GM12801 (cell line): Measurements from ENCODE around the gene TRAF3IP1.

Experiments used
- TF ChIP-seq, protein P1 (sequence below): IDR thresholded peaks from one replicate; pipeline ENCODE4 v1.5.1; 2011; ENCODE audit warnings: control low read depth; ENCODE audit not compliant: insufficient read length; ENCODE audit errors: extremely low read depth

TRAF3IP1 gene

DNA sequence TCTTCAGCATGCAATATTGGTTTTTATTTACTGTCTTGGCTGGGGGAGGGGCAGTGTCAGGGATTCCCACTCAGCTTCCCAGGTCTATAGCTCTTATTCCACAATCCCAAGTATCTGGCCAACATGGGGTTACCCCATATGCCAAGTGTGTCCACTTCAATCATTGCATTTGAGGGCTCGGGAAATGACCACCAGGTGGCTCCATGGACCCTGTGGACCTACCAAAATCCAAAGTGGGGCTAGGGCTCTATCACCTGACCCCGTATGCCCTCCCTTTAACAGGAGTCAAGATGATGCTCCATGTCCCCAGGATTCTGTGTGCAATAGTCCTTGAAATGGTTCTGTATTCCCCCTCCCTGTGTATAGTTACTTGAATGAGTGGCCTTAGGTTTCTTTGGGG, 12.1 kb upstream of the TRAF3IP1 start:
- TF ChIP-seq, protein P1, sequence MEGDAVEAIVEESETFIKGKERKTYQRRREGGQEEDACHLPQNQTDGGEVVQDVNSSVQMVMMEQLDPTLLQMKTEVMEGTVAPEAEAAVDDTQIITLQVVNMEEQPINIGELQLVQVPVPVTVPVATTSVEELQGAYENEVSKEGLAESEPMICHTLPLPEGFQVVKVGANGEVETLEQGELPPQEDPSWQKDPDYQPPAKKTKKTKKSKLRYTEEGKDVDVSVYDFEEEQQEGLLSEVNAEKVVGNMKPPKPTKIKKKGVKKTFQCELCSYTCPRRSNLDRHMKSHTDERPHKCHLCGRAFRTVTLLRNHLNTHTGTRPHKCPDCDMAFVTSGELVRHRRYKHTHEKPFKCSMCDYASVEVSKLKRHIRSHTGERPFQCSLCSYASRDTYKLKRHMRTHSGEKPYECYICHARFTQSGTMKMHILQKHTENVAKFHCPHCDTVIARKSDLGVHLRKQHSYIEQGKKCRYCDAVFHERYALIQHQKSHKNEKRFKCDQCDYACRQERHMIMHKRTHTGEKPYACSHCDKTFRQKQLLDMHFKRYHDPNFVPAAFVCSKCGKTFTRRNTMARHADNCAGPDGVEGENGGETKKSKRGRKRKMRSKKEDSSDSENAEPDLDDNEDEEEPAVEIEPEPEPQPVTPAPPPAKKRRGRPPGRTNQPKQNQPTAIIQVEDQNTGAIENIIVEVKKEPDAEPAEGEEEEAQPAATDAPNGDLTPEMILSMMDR, result no peak

DNA sequence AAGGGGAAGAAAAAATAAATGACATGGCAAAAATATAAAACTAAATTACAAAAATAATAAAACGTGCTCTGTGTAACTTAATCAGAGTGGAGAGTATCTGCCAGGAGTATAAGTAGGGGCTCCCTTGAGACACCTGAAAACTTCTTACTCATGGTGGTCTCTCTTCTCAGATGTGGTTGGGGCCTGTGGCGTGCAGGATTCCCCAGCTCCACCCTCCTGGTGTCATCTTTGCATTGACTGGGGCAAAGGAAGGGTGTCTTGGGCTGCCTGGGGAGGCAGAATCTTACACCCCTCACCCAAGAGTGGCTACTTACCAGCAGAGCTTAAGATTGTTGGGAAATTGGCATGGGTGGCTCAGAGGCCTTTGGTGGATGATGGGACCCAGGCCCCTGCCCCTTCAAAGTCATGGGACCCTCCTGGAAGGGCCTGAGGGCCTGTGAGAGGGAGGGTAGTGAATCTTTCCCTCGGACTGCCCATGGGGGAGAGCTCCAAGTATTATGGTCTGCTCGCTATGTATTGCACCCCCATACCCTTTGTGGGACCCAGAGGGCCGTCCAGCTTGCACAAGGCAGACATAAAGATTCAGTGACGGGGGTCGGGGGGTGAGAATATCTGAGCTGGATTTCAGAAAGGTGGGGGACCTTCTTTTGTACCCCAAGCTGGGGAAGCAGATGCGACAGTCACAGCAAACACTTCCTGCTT, 6.9 kb upstream of the TRAF3IP1 start:
- TF ChIP-seq, protein P1, result no peak

DNA sequence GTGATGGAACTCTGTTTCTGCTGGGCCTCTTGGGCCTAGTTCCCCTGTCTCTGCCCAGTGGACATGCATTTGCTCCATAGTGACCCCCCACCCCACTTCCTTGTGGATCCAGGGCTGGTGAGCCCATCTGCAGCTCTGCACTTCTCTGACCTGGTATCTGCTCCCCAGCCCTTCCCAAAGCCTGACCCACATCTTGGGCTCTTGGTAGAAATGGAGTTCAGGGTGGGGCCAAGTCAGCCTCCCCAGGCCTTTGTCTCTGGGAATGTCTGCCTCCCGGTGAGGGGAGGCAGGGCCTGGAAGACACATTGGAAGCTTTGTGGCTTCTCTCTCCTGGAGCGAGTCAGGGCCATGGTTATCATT, 6.3 kb upstream of the TRAF3IP1 start:
- TF ChIP-seq, protein P1, result no peak

GRCh38 chr2:238314576-238314975, 5.7 kb upstream of the TRAF3IP1 start:
- TF ChIP-seq, protein P1, result no peak

GRCh38 chr2:238315031-238315595, 5.2 kb upstream of the TRAF3IP1 start:
- TF ChIP-seq, protein P1, result no peak

DNA sequence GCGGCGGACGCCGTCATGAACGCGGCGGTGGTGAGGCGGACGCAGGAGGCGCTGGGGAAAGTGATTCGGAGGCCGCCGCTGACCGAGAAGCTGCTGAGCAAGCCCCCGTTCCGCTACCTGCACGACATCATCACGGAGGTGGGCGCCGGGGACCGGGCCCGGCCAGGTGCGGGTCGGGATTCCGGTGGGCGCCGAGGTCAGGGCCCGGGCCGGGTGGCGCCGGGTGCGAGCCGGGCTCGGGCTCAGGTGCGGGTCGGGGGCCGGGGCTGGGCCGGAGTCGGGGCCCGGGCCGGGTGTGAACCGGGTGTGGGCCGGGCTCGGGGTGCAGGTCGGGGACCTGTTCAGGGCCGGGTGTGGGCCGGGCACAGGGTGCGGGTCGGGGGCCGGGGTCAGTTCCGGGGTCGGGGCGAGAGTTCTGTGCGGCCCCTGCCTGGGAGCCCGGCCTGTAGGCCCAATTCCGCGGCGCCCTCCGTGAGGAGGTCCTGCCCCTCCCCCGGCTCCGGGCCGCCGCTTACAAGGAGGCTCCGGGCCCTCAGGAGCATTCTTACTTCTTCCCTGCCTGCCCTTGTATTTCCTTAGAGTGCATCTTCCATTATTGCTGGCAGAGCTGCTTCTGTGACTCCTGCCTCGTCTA, 447 bp downstream of the TRAF3IP1 start:
- TF ChIP-seq, protein P1, result no peak

DNA sequence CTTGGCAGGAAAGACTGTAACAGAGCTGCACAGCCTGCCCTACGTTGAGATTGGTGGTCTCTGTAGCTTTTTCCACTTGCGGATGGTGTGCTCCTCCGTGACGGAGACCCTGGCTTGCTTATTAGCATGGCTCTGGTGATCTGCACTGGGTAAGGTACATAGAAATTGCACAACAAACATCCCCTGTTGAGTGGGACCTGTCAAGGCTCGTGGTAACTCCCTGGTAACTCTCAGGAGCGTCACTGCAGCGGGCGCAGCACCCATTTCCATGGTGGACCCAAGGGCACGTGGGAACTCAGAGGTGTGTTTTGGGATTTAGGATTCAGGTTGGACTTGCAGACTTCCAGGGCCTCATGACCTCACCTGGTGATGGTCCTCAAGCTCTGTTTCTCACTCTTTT, 1.1 kb downstream of the TRAF3IP1 start:
- TF ChIP-seq, protein P1, result no peak
